Smooth muscle cell (in vitro differentiated cells): ENCODE results near the gene MLLT11. TPM values are rescaled to one million over a fixed set of nuclear protein-coding genes. Genes with fewer than 3 reads are reported as not detected.

Source experiments
- DNase-seq: peaks from one replicate; lab custom pipeline; 2025; ENCODE audit not compliant: unreplicated experiment; lab: John Stamatoyannopoulos, UW
- H2AFZ ChIP-seq: fragments of 200-600 bp; sonication (generic); 2 replicates; pipeline ENCODE4 v1.6.0; 2016; ENCODE audit warnings: antibody characterized with exemption, low read depth, mild to moderate bottlenecking
- H3F3A ChIP-seq: fragments of 200-600 bp; sonication (generic); 2 replicates; pipeline ENCODE4 v1.6.0; 2017; ENCODE audit warnings: antibody characterized with exemption, low read depth
- H3K27ac ChIP-seq: fragments of 200-600 bp; sonication (generic); 2 replicates; pipeline ENCODE4 v1.5.1; 2016; ENCODE audit warnings: low read depth, mild to moderate bottlenecking
- H3K27me3 ChIP-seq: fragments of 200-600 bp; sonication (generic); 2 replicates; pipeline ENCODE4 v1.6.1; 2016; ENCODE audit warnings: low read depth, mild to moderate bottlenecking
- H3K36me3 ChIP-seq: fragments of 200-600 bp; sonication (generic); 2 replicates; pipeline ENCODE4 v1.5.1; 2016; ENCODE audit warnings: low read depth
- H3K4me1 ChIP-seq: fragments of 200-600 bp; sonication (generic); 2 replicates; pipeline ENCODE4 v1.5.1; 2016; ENCODE audit warnings: low read depth
- H3K4me2 ChIP-seq: fragments of 200-600 bp; sonication (generic); 2 replicates; pipeline ENCODE4 v1.6.0; 2016; ENCODE audit warnings: mild to moderate bottlenecking
- H3K4me3 ChIP-seq: fragments of 200-600 bp; sonication (generic); 2 replicates; pipeline ENCODE4 v1.5.1; 2016; ENCODE audit warnings: mild to moderate bottlenecking
- H3K79me2 ChIP-seq: fragments of 200-600 bp; sonication (generic); 2 replicates; pipeline ENCODE4 v1.6.0; 2016; ENCODE audit warnings: low read depth, mild to moderate bottlenecking
- H3K9ac ChIP-seq: fragments of 200-600 bp; sonication (generic); 2 replicates; pipeline ENCODE4 v1.6.0; 2016; ENCODE audit warnings: low read depth
- H3K9me3 ChIP-seq: fragments of 200-600 bp; sonication (generic); replicated peaks from 2 replicates; pipeline ENCODE4 v1.5.1; 2016; ENCODE audit warnings: low read depth
- H4K20me1 ChIP-seq: fragments of 200-600 bp; sonication (generic); 2 replicates; pipeline ENCODE4 v1.6.0; 2016; ENCODE audit warnings: low read depth
- CTCF ChIP-seq: fragments of 200-600 bp; sonication (generic); IDR thresholded peaks from 2 replicates; pipeline ENCODE4 v1.5.1; 2017; ENCODE audit warnings: borderline replicate concordance, mild to moderate bottlenecking, antibody characterized with exemption; ENCODE audit not compliant: insufficient read depth, poor library complexity, severe bottlenecking
- WGBS: methylation state at CpG from one replicate; pipeline ENCODE4 v1.1.7; 2016; ENCODE audit warnings: low lambda C conversion rate; 5-methylcytosine and 5-hydroxymethylcytosine counted together
- polyA plus RNA-seq: library from polyadenylated mRNA; unstranded; fragments of >200 nt; fragmentation: Nextera tagmentation; extraction: Ambion mirVana; gene quantifications from 2 replicates; pipeline ENCODE4 v1.2.1, GENCODE V29; 2016
- total RNA-seq: library from RNA; depleted of rRNA; stranded (reverse); fragments of >200 nt; gene quantifications from 2 replicates; pipeline ENCODE4 v1.2.3, GENCODE V29; 2014

Gene MLLT11
- total and polyA plus RNA-seq, 2 experiments from 2014 or later = 53.4 to 74.2 TPM

GRCh38 chr1:151043163-151043562 is 17.0 kb upstream of the MLLT11 start:
- Histone ChIP-seq H3K36me3 (no peaks in the 10 kb centered on the region), H3K4me2 (no peak overlapping the region), H3K9ac (no peak overlapping the region), H2AFZ (no peak overlapping the region), H3F3A (no peaks in the 10 kb centered on the region), H3K79me2 (no peaks in the 10 kb centered on the region), H3K4me1 (no peaks in the 10 kb centered on the region), H3K4me3 (no peak overlapping the region), H3K27me3 (no peaks in the 10 kb centered on the region), H4K20me1 (no peaks in the 10 kb centered on the region), H3K27ac (no peak overlapping the region), H3K9me3 (no peaks in the 10 kb centered on the region)
- no peak for DNase-seq
- WGBS = 88% methylated on average over 1 of the region's 1 CpG
- no peak for TF ChIP-seq CTCF

GRCh38 chr1:151047591-151047924 is 12.6 kb upstream of the MLLT11 start, which contains the start of gene C1orf56:
Gene C1orf56, plus strand, starts transcription at chr1:151047751. Its CDS starts 97 bp downstream, at chr1:151047848.
- Histone ChIP-seq H3K4me2 (peak within 1 kb of the TSS; percentile 89), H3K27me3 (no peaks in the 10 kb centered on the region), H3K9me3 (no peaks in the 10 kb centered on the region), H3F3A (peaks cover 23% of the 10 kb centered on the region), H3K79me2 (no peaks in the 10 kb centered on the region), H3K4me1 (no peaks in the 10 kb centered on the region), H3K36me3 (no peaks in the 10 kb centered on the region), H4K20me1 (no peaks in the 10 kb centered on the region), H3K4me3 (peak within 1 kb of the TSS; percentile 69), H2AFZ (peak within 1 kb of the TSS; percentile 23), H3K27ac (peak within 1 kb of the TSS; percentile 45), H3K9ac (peak within 1 kb of the TSS; percentile 62)
- peak; percentile 50 for DNase-seq
- no peak for TF ChIP-seq CTCF
- under 1% methylated on average over 28 of the region's 29 CpGs for WGBS

DNA sequence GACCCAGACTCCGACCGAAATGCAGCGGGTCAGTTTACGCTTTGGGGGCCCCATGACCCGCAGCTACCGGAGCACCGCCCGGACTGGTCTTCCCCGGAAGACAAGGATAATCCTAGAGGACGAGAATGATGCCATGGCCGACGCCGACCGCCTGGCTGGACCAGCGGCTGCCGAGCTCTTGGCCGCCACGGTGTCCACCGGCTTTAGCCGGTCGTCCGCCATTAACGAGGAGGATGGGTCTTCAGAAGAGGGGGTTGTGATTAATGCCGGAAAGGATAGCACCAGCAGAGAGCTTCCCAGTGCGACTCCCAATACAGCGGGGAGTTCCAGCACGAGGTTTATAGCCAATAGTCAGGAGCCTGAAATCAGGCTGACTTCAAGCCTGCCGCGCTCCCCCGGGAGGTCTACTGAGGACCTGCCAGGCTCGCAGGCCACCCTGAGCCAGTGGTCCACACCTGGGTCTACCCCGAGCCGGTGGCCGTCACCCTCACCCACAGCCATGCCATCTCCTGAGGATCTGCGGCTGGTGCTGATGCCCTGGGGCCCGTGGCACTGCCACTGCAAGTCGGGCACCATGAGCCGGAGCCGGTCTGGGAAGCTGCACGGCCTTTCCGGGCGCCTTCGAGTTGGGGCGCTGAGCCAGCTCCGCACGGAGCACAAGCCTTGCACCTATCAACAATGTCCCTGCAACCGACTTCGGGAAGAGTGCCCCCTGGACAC is 12.1 kb upstream of the MLLT11 start:
- Histone ChIP-seq H3K9ac (peak overlapping the region; percentile 62), H3K79me2 (no peaks in the 10 kb centered on the region), H3K4me3 (peak overlapping the region; percentile 69), H3K36me3 (no peaks in the 10 kb centered on the region), H3K9me3 (no peaks in the 10 kb centered on the region), H2AFZ (peak overlapping the region; percentile 23), H3K27ac (peak overlapping the region; percentile 45), H3F3A (peaks cover 28% of the 10 kb centered on the region), H4K20me1 (peaks cover 3% of the 10 kb centered on the region), H3K4me2 (peak overlapping the region; percentile 89), H3K27me3 (no peaks in the 10 kb centered on the region), H3K4me1 (no peaks in the 10 kb centered on the region)
- TF ChIP-seq CTCF = peak; percentile 31
- WGBS = 4% methylated on average over 47 of the region's 48 CpGs
- peak; percentile 52 for DNase-seq

GRCh38 chr1:151048645-151049032 is 11.6 kb upstream of the MLLT11 start:
- Histone ChIP-seq H4K20me1 (peaks cover 8% of the 10 kb centered on the region), H3K4me1 (no peaks in the 10 kb centered on the region), H3K9me3 (no peaks in the 10 kb centered on the region), H3K27ac (peak overlapping the region; percentile 45), H2AFZ (no peak overlapping the region), H3K27me3 (no peaks in the 10 kb centered on the region), H3K36me3 (peaks cover 4% of the 10 kb centered on the region), H3K4me2 (peak overlapping the region; percentile 89), H3K4me3 (peak overlapping the region; percentile 69), H3K9ac (no peak overlapping the region), H3K79me2 (no peaks in the 10 kb centered on the region), H3F3A (peaks cover 34% of the 10 kb centered on the region)
- TF ChIP-seq CTCF = no peak
- 28% methylated on average over 3 of the region's 3 CpGs for WGBS
- DNase-seq = no peak
